GM19099 (cell line): ENCODE measurements around the gene MEIS1.

Experiments
- POLR2A ChIP-seq: IDR thresholded peaks from 3 replicates; pipeline ENCODE4 v1.6.1; 2011; ENCODE audit warnings: low read depth; ENCODE audit not compliant: insufficient read length; ENCODE audit errors: extremely low read depth

MEIS1 gene

DNA sequence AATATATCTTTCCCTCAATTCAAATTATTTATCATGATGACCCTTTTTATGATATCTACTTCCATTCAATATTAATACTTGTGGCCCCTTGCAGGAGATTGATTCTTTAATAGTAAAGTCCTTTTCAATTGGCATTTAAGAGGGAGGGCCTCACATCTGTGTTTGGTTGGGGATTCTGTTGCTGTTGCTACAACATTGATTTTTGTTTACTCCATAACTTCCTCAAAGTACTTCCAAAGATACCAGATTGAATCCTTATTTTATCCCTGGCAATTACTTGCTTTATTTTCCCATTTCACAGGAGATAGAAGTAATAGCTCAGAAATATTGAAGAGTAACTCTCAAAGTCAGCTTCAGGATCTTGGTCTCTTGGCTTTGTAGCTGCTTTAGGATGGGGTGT, 32.8 kb downstream of the MEIS1 start:
- TF ChIP-seq POLR2A: no peak

DNA sequence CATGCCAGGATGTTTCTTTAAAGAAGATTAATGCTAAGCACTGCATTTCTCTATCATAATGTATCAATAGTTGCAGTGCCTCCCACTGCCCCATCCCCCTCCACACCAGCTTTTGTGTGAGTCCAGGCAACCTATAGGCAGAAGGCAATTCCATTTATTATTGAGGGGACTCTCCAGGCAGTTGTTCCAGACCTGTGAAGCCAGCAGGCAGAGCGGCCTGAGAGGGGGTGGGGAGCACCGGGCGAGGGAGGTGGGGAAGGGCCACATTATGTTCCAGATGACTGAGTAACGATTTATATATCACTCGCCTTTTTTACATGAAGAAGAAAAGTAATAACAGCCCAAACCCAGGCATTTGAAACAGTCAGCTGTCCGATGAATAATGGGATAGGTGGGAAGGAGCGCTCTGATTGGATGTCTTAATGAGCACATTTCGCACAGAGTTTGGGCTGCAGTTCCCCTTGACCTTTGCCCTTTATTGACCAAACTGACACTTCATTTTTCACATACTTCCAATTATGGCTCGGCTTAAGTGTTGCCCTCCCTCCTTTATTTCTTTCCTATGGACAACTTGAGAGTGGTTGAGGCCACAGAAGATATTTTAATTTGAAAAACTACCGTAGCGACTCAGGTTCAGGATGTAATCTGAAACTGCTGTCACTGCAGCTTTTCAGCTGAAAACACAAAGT, 34.4 kb downstream of the MEIS1 start:
- no peak for TF ChIP-seq POLR2A

DNA sequence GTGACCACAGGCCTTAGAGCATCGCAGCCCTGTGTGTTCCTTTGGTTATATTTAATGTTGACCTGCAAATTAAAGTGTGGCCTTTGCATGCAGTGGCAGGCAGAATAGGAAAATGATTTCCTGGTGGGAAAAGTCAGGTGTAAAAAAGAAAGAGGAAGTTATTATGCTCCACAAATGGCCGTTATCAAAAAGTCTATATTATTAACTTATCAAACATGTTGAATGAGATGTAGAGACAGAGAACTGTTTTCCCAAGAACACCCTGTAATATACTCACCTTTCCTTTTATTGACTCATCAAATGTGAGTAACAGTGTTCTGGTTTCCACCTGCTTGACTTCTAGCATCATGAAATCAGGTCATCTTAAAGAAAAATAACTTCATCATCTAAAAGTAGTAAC, 35.3 kb downstream of the MEIS1 start:
- TF ChIP-seq POLR2A: no peak

DNA sequence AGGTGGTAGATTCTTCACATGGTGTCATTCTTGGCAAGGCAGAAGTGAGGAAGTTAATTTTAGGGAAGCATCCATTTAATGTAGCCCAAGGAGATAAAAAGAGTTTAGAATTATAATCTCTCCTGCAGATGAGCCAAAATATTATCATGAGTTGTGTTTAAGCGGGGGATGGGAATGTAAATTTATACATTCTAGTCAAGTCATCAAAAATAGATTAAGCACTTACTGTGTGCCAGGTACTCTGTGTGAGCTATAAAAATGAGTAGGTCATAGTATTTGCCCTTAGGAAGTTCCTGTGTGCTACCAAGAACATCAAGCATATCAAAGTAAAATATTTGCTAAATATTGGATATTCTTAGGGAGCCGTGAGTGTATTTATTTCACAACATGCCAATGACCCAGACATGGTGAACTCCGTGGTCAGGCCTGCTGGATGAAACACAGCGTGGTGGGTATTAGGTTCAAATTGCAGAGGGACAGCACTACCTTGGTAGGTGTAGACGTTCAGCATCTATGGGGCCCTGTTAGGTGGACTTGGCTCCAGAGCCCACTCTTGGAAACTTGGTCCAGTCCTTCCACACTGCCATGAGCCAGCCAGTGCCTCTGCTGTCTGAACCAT, 37.4 kb downstream of the MEIS1 start:
- no peak for TF ChIP-seq POLR2A

DNA sequence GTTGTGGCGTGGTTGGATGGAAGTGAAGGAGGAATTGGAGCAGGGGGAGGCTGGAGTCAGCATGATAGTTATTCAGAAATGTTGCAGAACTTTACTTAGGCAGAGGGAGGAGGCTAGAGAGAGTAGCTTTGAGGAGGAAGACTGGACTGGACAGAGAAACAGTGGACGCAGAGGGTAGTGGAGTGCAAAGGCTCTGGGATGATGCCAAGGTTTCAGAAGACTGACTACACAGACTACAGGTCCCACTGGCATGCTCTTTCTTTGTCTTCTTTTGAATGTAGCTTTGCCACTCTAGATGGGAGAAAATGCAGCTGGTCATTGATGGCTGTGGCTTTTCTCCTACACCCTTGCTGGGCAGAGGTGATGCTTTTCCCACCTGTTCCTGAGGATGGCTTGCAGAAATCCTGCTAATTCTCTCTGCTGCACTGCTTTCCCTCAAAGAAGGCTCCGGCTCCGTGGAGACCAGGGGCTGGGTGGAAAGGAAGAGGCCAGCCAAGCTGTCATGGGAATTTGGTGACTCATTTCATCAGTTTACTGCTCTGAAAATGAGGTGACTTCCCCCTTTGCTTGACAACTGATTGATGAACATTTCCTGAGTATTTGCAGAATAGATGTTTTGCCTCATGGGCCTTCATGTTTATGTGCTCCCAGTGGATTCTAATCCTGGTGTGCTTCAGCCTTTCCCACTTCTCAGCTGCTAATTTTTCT, 42.4 kb downstream of the MEIS1 start:
- no peak for TF ChIP-seq POLR2A

DNA sequence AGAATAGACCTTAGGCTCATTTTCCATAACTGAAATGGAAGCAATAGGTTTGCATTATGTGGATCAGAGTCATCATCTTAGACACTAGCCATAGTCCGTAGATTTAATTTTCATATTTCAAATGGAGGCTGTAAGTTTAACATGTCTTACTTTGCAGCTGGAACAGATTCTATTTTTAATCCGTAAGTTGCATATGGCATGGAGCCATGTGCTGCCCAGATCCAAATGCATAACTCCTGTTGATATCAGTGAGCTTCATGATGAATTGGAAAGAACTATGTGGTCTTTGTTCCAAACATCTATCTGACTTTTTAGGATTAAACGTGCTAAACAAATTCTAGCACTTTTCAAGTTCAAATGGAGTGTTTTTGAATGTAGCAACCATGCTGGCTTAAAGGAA, 43.4 kb downstream of the MEIS1 start:
- no peak for TF ChIP-seq POLR2A

DNA sequence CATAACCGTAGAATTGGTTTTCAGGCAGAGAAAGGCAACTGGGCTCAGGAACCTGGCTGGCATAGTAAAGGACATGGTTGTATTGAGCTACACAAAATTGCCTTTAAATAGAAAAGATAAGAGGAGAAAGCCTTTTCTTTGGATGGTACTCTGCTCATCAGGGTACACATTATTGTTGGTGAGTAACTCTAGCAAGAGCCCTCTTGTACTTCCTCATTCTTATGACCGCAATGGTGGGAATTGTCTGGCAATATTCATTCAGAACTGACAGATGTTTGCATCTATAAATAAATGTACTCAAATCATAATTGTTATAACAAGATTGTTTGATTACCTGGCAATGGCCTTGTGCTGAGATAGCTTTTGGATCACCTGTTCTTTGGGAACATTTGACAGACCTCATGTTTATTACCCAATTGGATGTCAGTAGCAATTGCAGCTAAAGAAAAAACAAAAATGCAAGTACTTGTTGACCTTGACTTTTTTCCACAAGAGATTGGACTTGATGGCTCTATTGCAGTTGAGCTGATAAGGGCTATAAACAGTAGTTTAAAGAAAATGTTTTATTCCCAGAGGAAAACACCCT, 43.9 kb downstream of the MEIS1 start:
- no peak for TF ChIP-seq POLR2A

DNA sequence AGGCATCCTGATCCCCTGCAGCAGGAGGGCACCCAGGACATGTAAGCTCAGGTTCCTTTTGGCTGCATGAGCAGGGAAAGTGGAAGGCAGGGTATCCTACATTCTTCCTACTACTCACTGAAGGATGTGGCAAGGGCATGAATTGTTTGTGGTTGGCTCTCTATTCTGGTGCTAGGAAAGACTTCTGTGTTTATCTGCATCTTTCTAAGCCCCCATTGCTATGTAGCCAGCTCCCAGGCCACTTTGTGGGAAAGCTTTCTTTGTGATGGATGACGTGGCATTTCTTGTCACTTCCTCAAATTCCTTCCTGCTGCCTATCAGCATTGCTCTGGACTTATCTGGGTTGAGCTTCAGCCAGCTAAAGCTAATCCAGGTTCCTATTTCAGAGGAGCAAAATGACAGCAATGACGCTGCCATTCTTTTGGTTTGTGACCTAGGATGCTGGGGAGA, 46.2 kb downstream of the MEIS1 start:
- TF ChIP-seq POLR2A: no peak

DNA sequence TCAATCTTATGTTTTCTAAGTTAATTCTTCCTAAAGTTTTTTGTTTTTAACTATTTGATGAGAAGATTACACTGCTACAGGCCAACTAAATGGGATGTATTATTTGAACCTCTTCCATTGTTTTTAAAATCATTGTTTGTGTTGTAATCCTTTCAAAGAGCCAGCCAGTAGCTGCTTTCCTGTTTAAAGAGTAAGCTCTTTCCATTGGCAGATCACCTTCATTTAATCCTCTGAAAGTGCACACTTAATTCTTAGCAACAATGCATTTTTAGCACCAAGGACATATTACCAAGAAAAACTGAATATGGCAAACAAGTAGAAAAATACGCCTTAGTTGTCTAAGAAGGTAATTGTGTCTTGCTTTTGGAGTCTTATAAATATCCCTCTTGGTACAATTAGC, 54.0 kb downstream of the MEIS1 start:
- TF ChIP-seq POLR2A: no peak

DNA sequence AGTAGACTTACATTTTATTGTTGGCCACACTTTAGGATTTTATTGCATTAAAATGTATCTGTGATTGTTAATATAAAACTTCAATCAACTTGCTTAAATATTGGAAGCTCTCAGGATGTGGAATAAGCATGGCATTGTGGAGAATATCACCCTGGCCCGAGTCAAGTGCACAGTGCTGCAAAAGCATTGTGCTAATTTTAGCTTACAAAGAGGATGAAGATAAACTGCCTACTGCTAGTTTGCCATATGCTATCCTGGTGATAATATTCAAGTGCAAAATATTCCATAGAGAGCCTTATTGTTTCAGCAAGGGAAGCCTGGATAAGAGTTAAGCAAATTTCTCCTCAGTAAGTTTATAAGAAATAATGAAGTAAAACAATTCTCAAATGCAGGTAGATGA, 54.5 kb downstream of the MEIS1 start:
- no peak for TF ChIP-seq POLR2A

DNA sequence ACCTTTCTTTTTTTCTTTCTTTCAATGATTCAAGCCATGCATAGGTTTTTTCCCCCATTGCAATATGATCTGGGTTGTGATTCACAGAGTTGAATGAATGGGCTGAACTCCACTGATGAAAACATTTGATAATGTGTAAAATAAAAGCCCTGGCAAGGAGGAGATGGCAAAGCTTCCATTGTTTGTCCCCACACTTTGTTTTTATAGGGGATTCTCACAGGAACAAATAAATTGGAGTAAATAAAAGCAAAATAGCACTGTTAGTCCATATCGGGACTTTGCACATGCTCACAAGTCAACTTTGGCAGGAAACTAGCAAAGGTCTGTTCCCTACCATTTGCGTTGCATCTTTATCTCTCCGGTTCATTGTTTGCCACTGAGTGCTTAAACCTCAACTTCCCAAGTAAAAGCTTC, 55.7 kb downstream of the MEIS1 start:
- no peak for TF ChIP-seq POLR2A

DNA sequence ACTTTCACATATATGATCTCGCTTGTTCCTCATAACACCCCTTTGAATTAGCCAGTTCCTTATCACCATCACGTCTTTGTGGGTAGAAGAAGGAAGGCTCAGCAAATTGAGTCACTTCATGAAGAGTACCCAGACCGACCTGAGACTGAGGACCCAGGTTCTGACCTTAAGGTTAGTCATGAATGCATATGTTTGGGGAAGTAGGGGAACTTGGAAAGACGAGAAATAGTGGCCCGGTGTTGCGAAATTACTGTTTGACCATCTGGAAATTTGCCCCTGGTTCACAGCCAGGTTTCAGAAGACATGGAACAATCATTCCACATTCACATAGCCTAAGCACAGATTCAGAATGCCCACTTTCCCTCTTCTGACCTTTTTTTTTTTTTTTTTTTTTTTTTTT, 59.8 kb downstream of the MEIS1 start:
- no peak for TF ChIP-seq POLR2A

DNA sequence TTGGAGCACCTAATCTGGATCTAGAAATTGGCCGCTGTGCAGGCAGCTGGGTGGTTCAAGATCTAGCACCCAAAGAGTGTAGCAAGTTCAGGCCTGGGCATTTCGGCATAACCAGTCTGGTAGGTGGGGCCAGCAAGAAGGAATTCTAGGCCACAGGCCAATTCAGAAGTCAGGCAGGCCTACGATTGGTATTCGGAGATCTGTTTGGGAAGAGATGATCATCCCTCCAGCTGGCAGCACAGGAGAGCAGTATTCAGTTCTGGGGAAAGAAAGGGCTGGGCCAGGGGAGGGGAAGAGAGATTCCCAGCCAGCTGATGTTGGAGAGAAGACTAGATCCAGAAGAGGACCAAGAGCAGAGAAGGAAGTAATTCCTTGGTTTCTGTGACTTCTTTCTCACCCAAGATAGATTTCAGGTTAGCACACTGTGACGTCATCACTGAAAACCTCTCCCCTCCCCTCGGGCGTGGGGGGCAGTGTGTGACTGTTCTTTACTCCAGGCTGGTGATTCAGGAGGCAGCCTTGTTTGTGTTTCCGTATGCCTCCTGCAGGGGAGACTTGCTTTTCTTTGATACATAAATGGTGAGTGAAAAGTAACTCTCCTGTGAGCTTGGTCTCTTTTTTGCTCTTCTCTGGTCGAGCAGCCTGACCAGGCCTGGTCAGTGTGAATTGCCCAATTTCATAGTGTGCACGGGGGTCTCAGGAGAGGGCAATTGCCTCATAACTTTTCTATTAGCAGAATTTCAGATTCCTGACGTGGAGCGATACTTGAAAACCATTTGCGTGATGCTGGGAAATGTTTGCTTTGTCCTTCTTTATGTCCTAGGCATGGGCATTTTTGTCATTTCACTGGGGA, 61.1 kb downstream of the MEIS1 start:
- no peak for TF ChIP-seq POLR2A

DNA sequence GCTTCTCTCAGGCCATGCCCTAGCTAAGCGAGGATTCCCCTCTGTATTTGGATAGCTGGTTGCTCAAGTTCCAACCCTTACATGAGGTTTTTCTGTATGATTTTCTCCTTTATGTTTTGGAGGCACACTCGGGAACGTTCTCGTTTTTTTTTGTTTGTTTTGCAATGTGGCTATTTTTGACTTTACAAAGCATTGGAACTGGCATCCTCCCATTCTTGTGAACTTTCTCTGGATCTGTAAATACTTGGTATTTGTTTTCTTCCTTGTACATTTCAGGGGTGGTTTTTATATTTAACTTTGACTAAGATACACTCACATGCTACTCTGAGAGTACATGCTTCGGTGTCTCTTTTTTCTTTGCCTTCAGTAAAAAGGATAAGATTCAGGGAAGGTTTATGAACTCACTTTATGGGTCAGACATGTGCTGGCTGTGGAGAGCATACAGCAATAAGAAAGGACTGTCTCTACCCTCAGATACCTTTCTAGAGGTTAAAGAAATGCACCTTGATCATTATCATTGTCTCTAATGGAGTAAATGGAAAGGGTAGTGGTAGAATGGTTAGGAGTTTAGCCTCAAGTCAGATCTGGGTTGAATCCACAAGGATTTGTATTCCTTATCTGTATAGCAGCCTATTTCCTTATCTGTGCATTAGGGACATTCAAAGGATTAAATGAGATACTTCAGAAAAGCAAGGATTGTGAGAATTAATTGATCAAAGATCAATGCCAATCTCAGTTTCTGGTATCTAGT, 61.9 kb downstream of the MEIS1 start:
- no peak for TF ChIP-seq POLR2A

DNA sequence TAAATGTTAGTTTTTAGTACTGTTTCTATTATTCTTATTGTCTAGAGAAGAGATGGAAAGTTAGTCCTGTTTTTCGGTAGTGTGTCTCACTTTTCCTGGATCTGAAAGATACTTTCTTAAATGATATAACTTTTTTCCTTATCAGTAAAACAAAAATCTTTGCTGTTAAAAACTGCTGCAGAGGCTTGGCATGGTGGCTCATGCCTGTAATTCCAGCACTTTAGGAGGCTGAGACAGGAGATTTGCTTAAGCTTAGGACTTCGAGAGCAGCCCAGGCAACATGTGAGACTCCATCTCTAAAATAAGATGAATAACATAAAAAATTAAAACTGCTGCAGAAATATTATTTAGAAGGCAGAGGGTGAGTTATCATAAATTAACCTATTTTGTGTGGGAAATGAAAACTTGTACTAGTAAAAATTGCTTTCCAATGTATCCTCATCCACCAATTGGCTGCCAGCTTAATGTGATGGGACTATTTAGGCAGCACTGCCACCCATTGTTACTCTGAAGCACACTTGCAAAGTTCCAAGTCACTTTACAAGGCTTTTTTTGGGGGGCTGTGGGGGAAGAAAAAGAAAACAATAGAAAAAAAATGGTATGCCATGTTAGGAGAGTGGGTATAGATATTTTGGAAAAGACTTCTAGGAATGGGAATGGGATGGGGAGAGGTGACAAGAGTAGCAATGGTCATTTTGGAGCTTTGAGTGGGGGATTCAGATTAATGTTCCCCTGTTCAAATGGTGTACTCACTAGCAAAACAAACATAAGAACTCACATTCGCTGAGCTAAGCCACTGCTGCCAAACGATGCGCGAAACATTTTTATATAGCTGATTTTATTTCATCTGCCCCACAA, 62.7 kb downstream of the MEIS1 start:
- TF ChIP-seq POLR2A: no peak
